Iris pigment epithelial cell (primary cell): ENCODE data around the gene COL6A3.
A peak's percentile ranks its signal among the peaks of the same experiment; 100 is the strongest.

Source experiments
- DNase-seq: peaks from one replicate; pipeline ENCODE4 v3.0.0-alpha.2; 2011; ENCODE audit warnings: low read depth

The COL6A3 gene

GRCh38 chr2:237345891-237346640 lies 67.9 kb downstream of the COL6A3 start:
- no peak for DNase-seq

GRCh38 chr2:237345411-237345810 lies 68.6 kb downstream of the COL6A3 start:
- no peak for DNase-seq

- DNase-seq = no peak
Measured at GRCh38 chr2:237344942-237345341, 69.0 kb downstream of the COL6A3 start.

- no peak for DNase-seq
Measured at GRCh38 chr2:237343993-237344392, 70.0 kb downstream of the COL6A3 start.

- peak; percentile 65 for DNase-seq
Measured at GRCh38 chr2:237341872-237342271, 72.1 kb downstream of the COL6A3 start.

- DNase-seq = no peak
Measured at GRCh38 chr2:237337586-237337985, 76.4 kb downstream of the COL6A3 start.

- DNase-seq = no peak
Measured at GRCh38 chr2:237336131-237336530, 77.8 kb downstream of the COL6A3 start.

GRCh38 chr2:237333748-237334147 lies 80.2 kb downstream of the COL6A3 start:
- no peak for DNase-seq

- no peak for DNase-seq
Measured at GRCh38 chr2:237330541-237330940, 83.4 kb downstream of the COL6A3 start.

- no peak for DNase-seq
Measured at GRCh38 chr2:237327175-237327950, 86.6 kb downstream of the COL6A3 start.

- DNase-seq = no peak
Measured at GRCh38 chr2:237326266-237327171, 87.4 kb downstream of the COL6A3 start.

GRCh38 chr2:237324837-237325236 lies 89.1 kb downstream of the COL6A3 start:
- peak; percentile 51 for DNase-seq

- DNase-seq = peak; percentile 81
Measured at GRCh38 chr2:237324405-237324831, 89.5 kb downstream of the COL6A3 start.

- no peak for DNase-seq
Measured at GRCh38 chr2:237323656-237324055, 90.3 kb downstream of the COL6A3 start.

- no peak for DNase-seq
Measured at GRCh38 chr2:237322564-237322963, 91.4 kb downstream of the COL6A3 start.

GRCh38 chr2:237321746-237322145 lies 92.2 kb downstream of the COL6A3 start:
- no peak for DNase-seq

- no peak for DNase-seq
Measured at GRCh38 chr2:237320801-237321560, 93.0 kb downstream of the COL6A3 start.

- DNase-seq = no peak
Measured at GRCh38 chr2:237319887-237320286, 94.1 kb downstream of the COL6A3 start.

- DNase-seq = no peak
Measured at GRCh38 chr2:237319086-237319820, 94.7 kb downstream of the COL6A3 start.

- DNase-seq = no peak
Measured at GRCh38 chr2:237316339-237316738, 97.6 kb downstream of the COL6A3 start.

GRCh38 chr2:237315829-237316225 lies 98.1 kb downstream of the COL6A3 start:
- no peak for DNase-seq
